ENCODE results near the gene C9orf85. TPM values are rescaled to one million over a fixed set of nuclear protein-coding genes. Genes with fewer than 3 reads are reported as not detected.

C9orf85 gene
- total and polyA plus RNA-seq, 10 of the 15 experiments (the other 5 are each of a cell fraction or from before 2014, with no cell fraction given), result 9.1 to 22.6 (median 16.4) TPM

DNA sequence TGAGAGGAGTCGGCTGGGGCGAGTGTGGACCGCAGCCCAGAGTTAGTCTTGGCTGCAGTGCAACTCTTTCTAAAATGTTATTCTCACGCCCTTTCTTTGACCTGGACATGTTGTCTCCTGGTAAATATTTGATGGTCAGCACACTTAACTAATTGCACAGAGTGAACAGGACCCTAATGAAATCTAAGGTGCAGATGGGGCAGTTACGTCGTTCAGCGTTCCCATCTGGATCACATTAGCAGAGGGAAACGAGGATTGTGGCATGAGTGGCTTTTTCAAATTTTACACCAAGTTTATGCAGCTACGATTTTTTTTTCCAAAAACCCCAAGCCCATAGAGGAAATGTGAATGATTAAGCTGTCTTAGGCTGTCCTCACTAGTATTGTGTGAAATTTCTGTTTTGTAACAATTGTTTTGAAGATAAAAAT, 483 bp downstream of the C9orf85 start (continued):
- TF ChIP-seq, protein P1, sequence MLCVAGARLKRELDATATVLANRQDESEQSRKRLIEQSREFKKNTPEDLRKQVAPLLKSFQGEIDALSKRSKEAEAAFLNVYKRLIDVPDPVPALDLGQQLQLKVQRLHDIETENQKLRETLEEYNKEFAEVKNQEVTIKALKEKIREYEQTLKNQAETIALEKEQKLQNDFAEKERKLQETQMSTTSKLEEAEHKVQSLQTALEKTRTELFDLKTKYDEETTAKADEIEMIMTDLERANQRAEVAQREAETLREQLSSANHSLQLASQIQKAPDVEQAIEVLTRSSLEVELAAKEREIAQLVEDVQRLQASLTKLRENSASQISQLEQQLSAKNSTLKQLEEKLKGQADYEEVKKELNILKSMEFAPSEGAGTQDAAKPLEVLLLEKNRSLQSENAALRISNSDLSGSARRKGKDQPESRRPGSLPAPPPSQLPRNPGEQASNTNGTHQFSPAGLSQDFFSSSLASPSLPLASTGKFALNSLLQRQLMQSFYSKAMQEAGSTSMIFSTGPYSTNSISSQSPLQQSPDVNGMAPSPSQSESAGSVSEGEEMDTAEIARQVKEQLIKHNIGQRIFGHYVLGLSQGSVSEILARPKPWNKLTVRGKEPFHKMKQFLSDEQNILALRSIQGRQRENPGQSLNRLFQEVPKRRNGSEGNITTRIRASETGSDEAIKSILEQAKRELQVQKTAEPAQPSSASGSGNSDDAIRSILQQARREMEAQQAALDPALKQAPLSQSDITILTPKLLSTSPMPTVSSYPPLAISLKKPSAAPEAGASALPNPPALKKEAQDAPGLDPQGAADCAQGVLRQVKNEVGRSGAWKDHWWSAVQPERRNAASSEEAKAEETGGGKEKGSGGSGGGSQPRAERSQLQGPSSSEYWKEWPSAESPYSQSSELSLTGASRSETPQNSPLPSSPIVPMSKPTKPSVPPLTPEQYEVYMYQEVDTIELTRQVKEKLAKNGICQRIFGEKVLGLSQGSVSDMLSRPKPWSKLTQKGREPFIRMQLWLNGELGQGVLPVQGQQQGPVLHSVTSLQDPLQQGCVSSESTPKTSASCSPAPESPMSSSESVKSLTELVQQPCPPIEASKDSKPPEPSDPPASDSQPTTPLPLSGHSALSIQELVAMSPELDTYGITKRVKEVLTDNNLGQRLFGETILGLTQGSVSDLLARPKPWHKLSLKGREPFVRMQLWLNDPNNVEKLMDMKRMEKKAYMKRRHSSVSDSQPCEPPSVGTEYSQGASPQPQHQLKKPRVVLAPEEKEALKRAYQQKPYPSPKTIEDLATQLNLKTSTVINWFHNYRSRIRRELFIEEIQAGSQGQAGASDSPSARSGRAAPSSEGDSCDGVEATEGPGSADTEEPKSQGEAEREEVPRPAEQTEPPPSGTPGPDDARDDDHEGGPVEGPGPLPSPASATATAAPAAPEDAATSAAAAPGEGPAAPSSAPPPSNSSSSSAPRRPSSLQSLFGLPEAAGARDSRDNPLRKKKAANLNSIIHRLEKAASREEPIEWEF (IDR thresholded peaks at IDR 0.05; ENCODE audit: insufficient replicate concordance, low read depth, low read length), result no peak

- Histone ChIP-seq H3K36me3 (ENCODE audit: control insufficient read depth in 2 of 2, insufficient read depth in 2 of 2, low read length in 1 of 2) (peaks cover 0 to 3% of the 10 kb centered on the region in 2 experiments; a peak in 2 of 4 replicates), H3K4me3 (no peak overlapping the region), H3K27ac (ENCODE audit: control insufficient read depth, insufficient read depth) (no peak overlapping the region), H2AFZ (ENCODE audit: control insufficient read depth, low read depth, low read length) (no peak overlapping the region), H4K20me1 (ENCODE audit: control insufficient read depth, insufficient read depth) (no peaks in the 10 kb centered on the region), H3K9me3 (replicated peaks; ENCODE audit: control insufficient read depth, insufficient read depth, low read length) (peaks cover 2% of the 10 kb centered on the region; the same call in 1 of the 3 replicates), H3K27me3 (replicated peaks in 1 of 2; ENCODE audit: control insufficient read depth in 2 of 2, insufficient read depth in 2 of 2, low read length in 1 of 2) (no peaks in the 10 kb centered on the region), H3K9ac (ENCODE audit: control insufficient read depth, insufficient read depth, low read length) (no peak overlapping the region), H3K4me1 (ENCODE audit: control insufficient read depth, insufficient read depth, low read length) (peaks cover 10% of the 10 kb centered on the region), H3K4me2 (ENCODE audit: control insufficient read depth, insufficient read depth) (peak overlapping the region; percentile 59), H3K79me2 (ENCODE audit: control insufficient read depth, insufficient read depth, low read length) (peaks cover 73% of the 10 kb centered on the region)
- in situ Hi-C loops (cut with MboI), result loop anchor here (25.0 kb wide), 2 partner anchors 1503 to 1653 kb away; partner anchors contain the start of genes KLF9 and SMC5
- ChIA-PET RAD21 (ENCODE audit: unreplicated experiment) (interaction anchor here (0.7 to 1.5 kb wide), 6 partner anchors 12 to 447 kb away, joined by 3 to 6 read pairs (median 4); no protein-coding TSS in a partner anchor), SMC1A (ENCODE audit: uncharacterized antibody, unreplicated experiment) (interaction anchor here (0.9 to 8.2 kb wide), 12 partner anchors 9 to 448 kb away, joined by 3 to 77 read pairs (median 4); no protein-coding TSS in a partner anchor), CTCF (interaction anchor here (0.6 to 1.7 kb wide), 10 partner anchors 8 to 1192 kb away, joined by 3 to 5 read pairs (median 4); no protein-coding TSS in a partner anchor), POLR2A (interaction anchor here (0.7 to 1.4 kb wide), 5 partner anchors 9 to 24 kb away, joined by 3 to 4 read pairs (median 4); no protein-coding TSS in a partner anchor)
- no TSS peak for BruUV-seq (replicated peaks)
- ATAC-seq, result no peak
- DNase-seq (ENCODE audit: low read depth, low spot score), result no peak
- FAIRE-seq, result no peak
- intact Hi-C loops (cut with micrococcal nuclease; ENCODE audit: unreplicated experiment), result no loop called here
- peak; percentile 63 for TF ChIP-seq JUNB (IDR thresholded peaks at IDR 0.05)
- no peak for TF ChIP-seq IRF3 (IDR thresholded peaks at IDR 0.05)
- TF ChIP-seq CREB1 (IDR thresholded peaks at IDR 0.05; ENCODE audit: low read depth), result no peak
- no peak for TF ChIP-seq GABPA (IDR thresholded peaks at IDR 0.05; ENCODE audit: low read depth)
- TF ChIP-seq RAD51 (IDR thresholded peaks at IDR 0.05), result no peak
- no peak for TF ChIP-seq MEF2A (IDR thresholded peaks at IDR 0.05; ENCODE audit: insufficient read depth, low read depth, low read length)
- no peak for TF ChIP-seq NFIC (IDR thresholded peaks at IDR 0.05; ENCODE audit: low read depth, low read length)
- no peak for TF ChIP-seq SP1 (IDR thresholded peaks at IDR 0.05; ENCODE audit: low read depth, low read length)
- TF ChIP-seq POLR2AphosphoS2 (IDR thresholded peaks at IDR 0.05; ENCODE audit: low read depth, low read length), result no peak
- 0 out of 2 replicates have a peak, but pooled peaks have one; percentile 11 for TF ChIP-seq TCF7 (IDR thresholded peaks at IDR 0.05; ENCODE audit: borderline replicate concordance)
- TF ChIP-seq BHLHE40 (IDR thresholded peaks at IDR 0.05; ENCODE audit: borderline replicate concordance in 1 of 2, low read depth in 2 of 2, low read length in 1 of 2), result no peak
- TF ChIP-seq, protein P2, sequence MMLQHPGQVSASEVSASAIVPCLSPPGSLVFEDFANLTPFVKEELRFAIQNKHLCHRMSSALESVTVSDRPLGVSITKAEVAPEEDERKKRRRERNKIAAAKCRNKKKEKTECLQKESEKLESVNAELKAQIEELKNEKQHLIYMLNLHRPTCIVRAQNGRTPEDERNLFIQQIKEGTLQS (IDR thresholded peaks at IDR 0.05; ENCODE audit: borderline replicate concordance, extremely low read depth, low read depth, low read length), result no peak
- TF ChIP-seq SIN3A (IDR thresholded peaks at IDR 0.05; ENCODE audit: low read depth, low read length), result no peak
- TF ChIP-seq MTA2 (IDR thresholded peaks at IDR 0.05; ENCODE audit: low read depth), result no peak
- no peak for TF ChIP-seq CHD1 (IDR thresholded peaks at IDR 0.05; ENCODE audit: low read depth, low read length)
- 0 out of 2 replicates have a peak, but pooled peaks have one; percentile 11 for TF ChIP-seq CREM (IDR thresholded peaks at IDR 0.05; ENCODE audit: low read depth)
These were observed 4.1 kb downstream of the C9orf85 start for GRCh38 chr9:71915495-71915894.
